Sigmoid colon (tissue), 7 donors: ENCODE measurements around the gene GAGE10. TPM values are rescaled to one million over a fixed set of nuclear protein-coding genes. Genes with fewer than 3 reads are reported as not detected.
"Not testable (repeated sequence)": the region's sequence is repeated elsewhere in the genome, so short reads cannot be mapped to it uniquely, and the experiment has no call there.

Source experiments
- DNase-seq: peaks from one replicate; pipeline ENCODE4 v3.0.0-alpha.2; 2019
- H3K27ac ChIP-seq, 4 donors: fragments of 200-600 bp; sonication (generic); one replicate each; pipeline ENCODE4 v1.5.1; 2016 to 2019; ENCODE audit warnings: mild to moderate bottlenecking in 1 of 4
- H3K27me3 ChIP-seq, 3 donors: fragments of 200-600 bp; sonication (generic); one replicate each; pipeline ENCODE4 v1.5.1; 2019; ENCODE audit warnings: mild to moderate bottlenecking in 1 of 3
- H3K36me3 ChIP-seq, 4 donors: fragments of 200-600 bp; sonication (generic); one replicate each; pipeline ENCODE4 v1.5.1; 2016 to 2019
- H3K4me1 ChIP-seq, 4 donors: fragments of 200-600 bp; sonication (generic); one replicate each; pipeline ENCODE4 v1.5.1; 2017 to 2019
- H3K4me3 ChIP-seq, 4 donors: fragments of 200-600 bp; sonication (generic); one replicate each; pipeline ENCODE4 v1.5.1; 2017 to 2019; ENCODE audit warnings: mild to moderate bottlenecking in 2 of 4, moderate library complexity in 1 of 4
- H3K9me3 ChIP-seq, 4 donors: fragments of 200-600 bp in 3 of 4; sonication (generic) in 3 of 4; one replicate each; pipeline versions ENCODE4 v1.5.1 to v1.6.1; 2013 to 2019
- EP300 ChIP-seq, 4 donors: sonication (generic); formaldehyde crosslinking; IDR thresholded peaks; one replicate each; pipeline ENCODE4 v1.6.1; 2017; ENCODE audit warnings: antibody characterized with exemption in 4 of 4
- POLR2A ChIP-seq, 2 donors: fragments of 450-650 bp; IDR thresholded peaks; one replicate each; pipeline ENCODE4 v1.6.1; 2016; ENCODE audit warnings: antibody characterized with exemption in 2 of 2, mild to moderate bottlenecking in 2 of 2, moderate library complexity in 2 of 2
- POLR2AphosphoS5 ChIP-seq, 4 donors: sonication (generic); formaldehyde crosslinking; IDR thresholded peaks; one replicate each; pipeline ENCODE4 v1.6.1; 2017; ENCODE audit warnings: antibody characterized with exemption in 4 of 4
- WGBS, 2 donors: extraction: QIAGEN DNeasy Blood & Tissue Kit; methylation state at CpG; one replicate each; pipeline ENCODE4 v1.1.7; 2013; 5-methylcytosine and 5-hydroxymethylcytosine counted together
- intact Hi-C: fragments of 100-400 bp; cut with DNase I; formaldehyde crosslinking; loops from one replicate; pipeline ENCODE4 v1.15.1; 2023
- polyA plus RNA-seq, 3 donors: library from polyadenylated mRNA; stranded (reverse); fragments of 200-250 nt; gene quantifications; one replicate each; pipeline ENCODE4 v1.2.3, GENCODE V29; 2013
- total RNA-seq, 4 donors: library from RNA; depleted of rRNA; stranded (reverse); fragments of >200 nt; gene quantifications; one replicate each; pipeline ENCODE4 v1.1.0, GENCODE V29; 2016
- TF ChIP-seq, protein P1 (sequence below), 4 experiments: fragments of 450-650 bp in 3 of 4; fragments of 200-600 bp in 1 of 4; IDR thresholded peaks; one replicate each; pipeline ENCODE4 v1.5.1; 2016 to 2019; ENCODE audit warnings: antibody characterized with exemption in 4 of 4, mild to moderate bottlenecking in 3 of 4, moderate library complexity in 2 of 4
- donor health status: healthy with polysubstance abuse.
- donor health status: Bipolar disorder and iron deficiency.
- donor health status: healthy.

The GAGE10 gene
- total and polyA plus RNA-seq, 7 donors = not detected

DNA sequence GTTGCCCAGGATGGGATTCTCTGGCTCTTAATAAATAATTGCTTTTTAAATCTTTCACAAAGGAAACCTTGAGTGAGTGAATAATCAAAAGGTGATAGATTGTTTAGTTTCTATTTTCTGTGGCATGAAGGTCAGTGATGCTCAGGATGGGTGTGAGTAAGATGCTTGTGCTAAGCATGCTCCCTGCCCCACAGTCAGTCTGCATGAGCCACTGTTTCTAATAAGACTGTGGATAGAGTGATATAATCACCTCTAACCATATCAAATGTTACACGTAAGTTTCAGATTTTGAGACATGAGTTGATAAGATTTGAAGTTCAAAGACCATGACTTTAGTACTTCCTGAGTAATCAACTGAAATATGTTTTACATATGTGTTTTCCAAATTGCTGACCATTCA is 2.7 kb upstream of the GAGE10 start:
- intact Hi-C loops = no loop called here
- H3K27me3 ChIP-seq = no peaks in the 10 kb centered on the region
- no peaks in the 10 kb centered on the region for H3K4me1 ChIP-seq
- H3K27ac ChIP-seq = no peak overlapping the region
- no peaks in the 10 kb centered on the region for H3K9me3 ChIP-seq
- H3K4me3 ChIP-seq = no peak overlapping the region
- H3K36me3 ChIP-seq = no peaks in the 10 kb centered on the region
- 75 to 82% methylated on average over 1 of the region's 1 CpG for WGBS, 2 donors
- DNase-seq = no peak
- TF ChIP-seq, protein P1, sequence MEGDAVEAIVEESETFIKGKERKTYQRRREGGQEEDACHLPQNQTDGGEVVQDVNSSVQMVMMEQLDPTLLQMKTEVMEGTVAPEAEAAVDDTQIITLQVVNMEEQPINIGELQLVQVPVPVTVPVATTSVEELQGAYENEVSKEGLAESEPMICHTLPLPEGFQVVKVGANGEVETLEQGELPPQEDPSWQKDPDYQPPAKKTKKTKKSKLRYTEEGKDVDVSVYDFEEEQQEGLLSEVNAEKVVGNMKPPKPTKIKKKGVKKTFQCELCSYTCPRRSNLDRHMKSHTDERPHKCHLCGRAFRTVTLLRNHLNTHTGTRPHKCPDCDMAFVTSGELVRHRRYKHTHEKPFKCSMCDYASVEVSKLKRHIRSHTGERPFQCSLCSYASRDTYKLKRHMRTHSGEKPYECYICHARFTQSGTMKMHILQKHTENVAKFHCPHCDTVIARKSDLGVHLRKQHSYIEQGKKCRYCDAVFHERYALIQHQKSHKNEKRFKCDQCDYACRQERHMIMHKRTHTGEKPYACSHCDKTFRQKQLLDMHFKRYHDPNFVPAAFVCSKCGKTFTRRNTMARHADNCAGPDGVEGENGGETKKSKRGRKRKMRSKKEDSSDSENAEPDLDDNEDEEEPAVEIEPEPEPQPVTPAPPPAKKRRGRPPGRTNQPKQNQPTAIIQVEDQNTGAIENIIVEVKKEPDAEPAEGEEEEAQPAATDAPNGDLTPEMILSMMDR (IDR thresholded peaks at IDR 0.05) = no peak
- no peak for TF ChIP-seq POLR2A (IDR thresholded peaks at IDR 0.05)

DNA sequence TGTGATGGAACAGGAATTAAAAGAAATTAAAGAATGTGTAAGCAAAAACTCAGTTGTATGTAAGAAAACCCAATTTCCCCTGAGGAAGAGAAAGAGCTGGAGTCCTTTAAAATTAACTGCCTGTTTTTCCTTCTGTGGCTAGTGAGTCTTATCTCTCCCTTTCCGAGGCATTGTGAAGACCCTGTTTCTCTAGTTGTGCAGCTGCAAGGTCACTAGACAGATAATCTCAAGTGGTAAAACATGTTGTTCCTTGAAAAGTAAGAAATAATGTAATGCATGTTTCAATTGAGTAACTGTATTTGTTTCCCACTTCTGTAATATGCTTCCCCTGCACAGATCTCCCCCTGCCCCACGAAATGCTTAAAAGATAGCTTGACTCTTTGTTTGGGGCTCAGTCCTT is 4.3 kb downstream of the GAGE10 start:
- H3K27me3 ChIP-seq, H3K27ac ChIP-seq, intact Hi-C loops, DNase-seq, H3K9me3 ChIP-seq, H3K4me3 ChIP-seq, H3K36me3 ChIP-seq: not testable (repeated sequence)
- WGBS, 2 donors = 89 to 93% methylated on average over 2 of the region's 2 CpGs
- H3K4me1 ChIP-seq = peaks cover 0 to 10% (median 4%) of the 10 kb centered on the region in 4 donors

DNA sequence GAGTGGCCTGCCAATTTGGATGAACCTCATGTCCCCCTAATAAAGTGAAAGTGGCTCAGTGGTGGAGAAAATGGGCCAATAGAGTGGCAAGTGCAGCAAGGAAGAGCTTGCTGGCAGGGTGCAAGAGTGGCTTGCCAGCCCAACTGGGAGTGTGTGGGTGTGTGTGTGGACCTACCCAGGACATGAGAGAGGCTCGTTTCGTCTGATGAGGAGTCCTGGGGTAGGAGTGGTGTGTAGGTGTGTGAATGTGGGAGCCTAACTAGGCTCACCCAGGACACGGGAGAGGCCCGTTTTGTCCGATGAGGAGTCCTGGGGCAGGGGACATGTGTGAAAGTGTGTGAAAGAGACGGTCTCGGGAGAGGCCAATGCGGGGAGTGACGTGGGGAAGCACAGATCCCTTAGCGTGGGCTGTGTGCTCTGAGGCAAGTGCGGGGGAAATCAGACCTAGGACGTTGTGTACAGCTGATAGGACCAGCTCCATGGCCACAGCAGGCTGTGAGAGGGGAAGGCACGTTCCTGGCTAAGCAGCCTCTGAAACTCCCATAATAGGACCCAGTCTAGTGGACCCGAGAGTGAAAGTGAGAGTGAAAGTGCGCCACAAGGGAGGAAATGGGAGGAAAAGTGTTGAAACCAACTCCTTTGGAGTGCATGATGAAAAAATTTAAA is 5.3 kb downstream of the GAGE10 start:
- Histone ChIP-seq H3K4me3 (peak overlapping the region; percentile 21 to 45 (median 38)), H3K4me1 (peaks cover 0 to 10% (median 4%) of the 10 kb centered on the region in 4 donors), H3K27ac (peak overlapping the region in 3 of 4 donors; percentile 62 to 75 (median 73)), H3K9me3 (no peaks in the 10 kb centered on the region), H3K27me3 (no peaks in the 10 kb centered on the region), H3K36me3 (no peaks in the 10 kb centered on the region)
- 58 to 66% methylated on average over 15 of the region's 15 CpGs for WGBS, 2 donors
- TF ChIP-seq, protein P1 (IDR thresholded peaks at IDR 0.05) = no peak
- TF ChIP-seq EP300 (IDR thresholded peaks at IDR 0.05) (no peak), POLR2AphosphoS5 (IDR thresholded peaks at IDR 0.05) (no peak), POLR2A (IDR thresholded peaks at IDR 0.05) (no peak)
- intact Hi-C loops = no loop called here
- no peak for DNase-seq

DNA sequence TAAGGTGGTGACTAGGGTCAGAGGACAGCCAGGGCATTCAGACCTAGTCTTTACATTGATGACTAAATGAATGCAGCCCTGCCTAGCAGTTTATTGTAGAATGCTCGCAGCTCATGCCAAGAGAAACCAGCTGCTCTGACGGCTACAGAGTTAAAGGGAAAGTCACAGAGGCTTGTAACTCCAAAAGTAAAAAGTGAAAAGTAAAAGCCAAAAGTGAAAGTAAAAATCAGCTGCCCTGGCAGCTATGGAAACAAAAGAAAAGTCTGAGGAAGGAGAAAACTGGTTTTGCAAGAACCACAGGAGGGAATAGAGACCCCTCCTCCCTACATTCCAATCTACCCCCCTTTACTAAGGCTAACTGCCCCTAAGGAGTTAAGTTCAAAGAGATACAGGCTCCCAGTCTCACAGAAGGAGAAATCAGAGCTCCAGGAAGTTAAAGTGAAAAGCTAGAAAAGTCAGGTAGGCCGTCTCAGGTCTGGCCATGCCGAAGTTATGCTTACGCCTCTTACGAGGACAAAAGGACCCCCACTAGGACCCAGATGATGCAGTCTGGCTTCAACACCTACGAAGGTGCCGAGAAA is 6.0 kb downstream of the GAGE10 start:
- Histone ChIP-seq H3K9me3 (no peaks in the 10 kb centered on the region), H3K4me3 (peak overlapping the region; percentile 21 to 45 (median 38)), H3K27me3 (no peaks in the 10 kb centered on the region), H3K27ac (peak overlapping the region; percentile 62 to 75 (median 68)), H3K36me3 (no peaks in the 10 kb centered on the region), H3K4me1 (peaks cover 0 to 10% (median 4%) of the 10 kb centered on the region in 4 donors)
- DNase-seq = no peak
- 2 to 12% methylated on average over 8 of the region's 8 CpGs for WGBS, 2 donors
- intact Hi-C loops = no loop called here
- TF ChIP-seq EP300 (IDR thresholded peaks at IDR 0.05) = no peak
- TF ChIP-seq, protein P1 (IDR thresholded peaks at IDR 0.05) = no peak
- no peak for TF ChIP-seq POLR2A (IDR thresholded peaks at IDR 0.05)
- TF ChIP-seq POLR2AphosphoS5 (IDR thresholded peaks at IDR 0.05) = no peak

DNA sequence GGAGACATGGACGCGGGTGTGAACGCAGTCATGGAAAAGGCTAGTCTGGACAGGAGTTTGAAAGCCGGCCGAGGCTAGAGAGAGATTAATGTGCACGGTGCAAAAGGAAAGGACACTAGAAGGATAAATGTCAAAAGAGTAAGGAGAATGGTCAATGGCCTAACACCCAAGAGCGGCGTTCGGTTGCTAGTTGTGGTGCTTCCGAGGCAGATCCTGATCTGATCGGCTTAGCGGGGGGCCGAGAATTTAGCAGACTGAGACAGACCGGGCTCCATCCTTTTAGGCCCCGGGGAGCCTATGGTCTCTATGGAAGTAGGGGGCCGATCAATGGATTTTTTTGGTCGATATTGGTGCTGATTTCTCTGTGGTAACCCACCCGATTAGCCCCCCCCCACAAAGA is 6.9 kb downstream of the GAGE10 start:
- no peak for DNase-seq
- Histone ChIP-seq H3K9me3 (no peaks in the 10 kb centered on the region), H3K27me3 (no peaks in the 10 kb centered on the region), H3K4me1 (peaks cover 0 to 10% (median 4%) of the 10 kb centered on the region in 4 donors), H3K4me3 (no peak overlapping the region), H3K36me3 (no peaks in the 10 kb centered on the region), H3K27ac (peak overlapping the region in 2 of 4 donors; percentile 62 to 75)
- intact Hi-C loops = no loop called here
- 89 to 94% methylated on average over 18 of the region's 18 CpGs for WGBS, 2 donors
- TF ChIP-seq EP300 (IDR thresholded peaks at IDR 0.05) = no peak
- no peak for TF ChIP-seq POLR2A (IDR thresholded peaks at IDR 0.05)
- TF ChIP-seq, protein P1 (IDR thresholded peaks at IDR 0.05) = no peak
- no peak for TF ChIP-seq POLR2AphosphoS5 (IDR thresholded peaks at IDR 0.05)
